GM18499 (cell line): ENCODE results near the gene SPRTN.

Experiments
- ATAC-seq: cut with Tn5 transposase; IDR thresholded peaks from one replicate; pipeline ENCODE4 v1.9.1; 2021; ENCODE audit warnings: moderate number of reproducible peaks; ENCODE audit not compliant: insufficient read depth, unreplicated experiment

The SPRTN gene

DNA sequence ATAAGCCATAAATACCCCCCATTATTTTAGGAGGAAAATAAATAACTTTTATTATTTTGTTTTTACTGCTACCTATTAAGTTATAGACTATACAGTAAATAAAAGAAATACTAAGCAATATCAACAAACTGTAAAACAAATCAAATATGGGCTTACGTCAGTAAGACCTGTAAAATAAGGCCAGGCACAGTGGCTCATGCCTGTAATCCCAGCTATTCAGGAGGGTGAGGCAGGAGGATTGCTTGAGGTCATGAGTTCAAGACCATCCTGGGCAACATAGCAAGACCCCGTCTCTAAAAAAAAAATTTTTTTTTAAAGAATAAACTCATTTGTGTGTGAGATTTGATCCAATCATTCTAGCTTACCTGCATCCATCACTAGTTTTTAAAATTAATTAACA is 66.2 kb downstream of the SPRTN start:
- no peak for ATAC-seq
